GM12872 (cell line): Measurements from ENCODE around the gene TRMT11.

Experiments used
- TF ChIP-seq, protein P1 (sequence below): IDR thresholded peaks from 3 replicates; pipeline ENCODE4 v1.5.1; 2011; ENCODE audit warnings: low read depth, mild to moderate bottlenecking, low read length, moderate library complexity; ENCODE audit not compliant: insufficient read depth

The TRMT11 gene

DNA sequence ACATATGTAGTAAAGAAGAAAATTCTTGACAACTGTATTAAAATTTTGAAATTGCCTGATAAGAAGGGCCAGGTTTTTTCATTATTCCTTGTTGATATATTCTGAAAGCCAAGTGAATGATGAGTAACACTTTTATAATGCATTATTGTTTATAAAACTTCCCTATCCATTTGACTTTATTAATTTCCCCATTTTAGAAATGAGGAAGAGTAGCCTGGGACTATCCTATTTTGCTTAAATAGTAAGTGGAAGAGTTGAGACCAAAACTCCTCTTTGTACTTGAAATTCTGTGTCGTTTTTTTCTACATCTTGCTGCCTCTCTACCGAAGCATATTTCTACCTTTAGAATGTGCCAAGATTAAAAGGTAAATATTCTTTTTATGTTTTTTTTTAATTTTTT lies 39.7 kb downstream of the TRMT11 start:
- TF ChIP-seq, protein P1, sequence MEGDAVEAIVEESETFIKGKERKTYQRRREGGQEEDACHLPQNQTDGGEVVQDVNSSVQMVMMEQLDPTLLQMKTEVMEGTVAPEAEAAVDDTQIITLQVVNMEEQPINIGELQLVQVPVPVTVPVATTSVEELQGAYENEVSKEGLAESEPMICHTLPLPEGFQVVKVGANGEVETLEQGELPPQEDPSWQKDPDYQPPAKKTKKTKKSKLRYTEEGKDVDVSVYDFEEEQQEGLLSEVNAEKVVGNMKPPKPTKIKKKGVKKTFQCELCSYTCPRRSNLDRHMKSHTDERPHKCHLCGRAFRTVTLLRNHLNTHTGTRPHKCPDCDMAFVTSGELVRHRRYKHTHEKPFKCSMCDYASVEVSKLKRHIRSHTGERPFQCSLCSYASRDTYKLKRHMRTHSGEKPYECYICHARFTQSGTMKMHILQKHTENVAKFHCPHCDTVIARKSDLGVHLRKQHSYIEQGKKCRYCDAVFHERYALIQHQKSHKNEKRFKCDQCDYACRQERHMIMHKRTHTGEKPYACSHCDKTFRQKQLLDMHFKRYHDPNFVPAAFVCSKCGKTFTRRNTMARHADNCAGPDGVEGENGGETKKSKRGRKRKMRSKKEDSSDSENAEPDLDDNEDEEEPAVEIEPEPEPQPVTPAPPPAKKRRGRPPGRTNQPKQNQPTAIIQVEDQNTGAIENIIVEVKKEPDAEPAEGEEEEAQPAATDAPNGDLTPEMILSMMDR = no peak

DNA sequence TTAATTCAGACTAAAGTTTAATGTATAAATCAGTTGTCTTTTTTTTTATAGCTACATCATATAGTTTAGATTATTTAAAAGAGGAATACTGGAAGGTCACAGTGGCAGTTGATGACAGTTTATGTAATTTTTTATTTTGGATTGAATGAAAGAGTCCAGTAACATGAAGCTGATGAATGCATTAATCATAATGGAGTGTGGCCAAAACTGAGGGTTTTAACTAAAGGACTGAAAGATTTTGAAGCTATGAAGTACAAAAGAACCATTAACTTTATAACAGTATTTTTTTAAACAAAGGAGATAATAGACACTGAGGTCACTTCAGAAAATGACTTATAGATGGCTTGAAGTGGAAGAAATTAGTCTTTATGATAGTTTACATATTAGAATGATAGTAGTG lies 41.3 kb downstream of the TRMT11 start:
- TF ChIP-seq, protein P1 = no peak

DNA sequence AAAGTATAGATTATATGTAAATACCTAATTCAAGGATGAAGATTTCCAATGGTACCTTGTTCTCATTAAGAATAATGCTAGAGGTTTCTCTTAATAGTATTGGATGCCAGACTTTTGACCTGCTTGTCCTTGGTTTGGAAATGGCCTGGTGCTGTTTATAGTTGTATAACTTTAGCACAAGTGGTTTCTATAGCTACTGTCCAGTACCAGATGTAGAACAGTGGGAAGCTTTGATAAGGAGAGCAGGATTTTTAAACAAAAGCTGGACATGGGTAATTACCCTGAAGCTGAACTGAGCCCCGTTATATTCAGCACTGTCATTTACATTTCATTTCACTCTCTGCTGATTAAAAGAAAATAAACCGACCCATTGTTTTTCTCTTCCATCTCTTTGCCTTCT lies 43.7 kb downstream of the TRMT11 start:
- TF ChIP-seq, protein P1 = no peak

DNA sequence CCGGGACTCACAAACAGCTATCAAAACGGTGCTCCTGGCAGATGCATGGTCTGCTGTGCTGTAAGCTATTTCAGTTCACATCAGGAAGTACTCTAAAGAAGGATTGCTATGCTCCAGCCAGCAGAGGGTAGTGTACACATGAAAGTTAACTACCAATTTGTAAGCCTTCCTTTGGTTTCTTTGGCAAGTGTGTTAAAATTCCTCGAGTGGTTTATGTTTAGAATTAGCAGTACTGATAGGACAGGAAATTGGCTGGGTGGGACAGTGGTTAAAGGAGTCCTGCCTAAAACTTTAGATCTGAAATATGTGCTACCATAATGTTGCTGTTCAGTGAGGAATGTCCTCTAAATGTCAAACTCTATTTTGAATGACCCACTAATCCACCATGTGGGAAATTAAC lies 47.4 kb downstream of the TRMT11 start:
- TF ChIP-seq, protein P1 = peak; percentile 37

DNA sequence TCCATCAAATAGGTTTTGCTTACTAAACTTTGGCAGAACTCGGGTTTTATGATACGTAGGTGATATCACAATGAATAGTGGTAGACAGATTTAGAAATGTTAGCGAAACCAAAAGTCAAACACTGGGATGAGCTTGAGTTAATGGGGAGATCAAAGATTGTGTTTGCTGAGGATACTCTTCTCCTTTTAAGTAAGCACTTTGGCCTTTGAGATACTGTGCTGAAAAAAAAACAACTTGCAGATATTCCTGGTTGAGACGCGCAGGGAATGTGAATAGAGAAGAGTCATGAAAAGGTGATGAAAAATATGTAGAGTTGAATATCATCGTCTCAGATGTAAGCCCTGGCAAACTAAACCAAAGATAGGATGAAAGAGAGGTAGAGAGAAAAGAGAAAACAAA lies 48.3 kb downstream of the TRMT11 start:
- TF ChIP-seq, protein P1 = no peak

DNA sequence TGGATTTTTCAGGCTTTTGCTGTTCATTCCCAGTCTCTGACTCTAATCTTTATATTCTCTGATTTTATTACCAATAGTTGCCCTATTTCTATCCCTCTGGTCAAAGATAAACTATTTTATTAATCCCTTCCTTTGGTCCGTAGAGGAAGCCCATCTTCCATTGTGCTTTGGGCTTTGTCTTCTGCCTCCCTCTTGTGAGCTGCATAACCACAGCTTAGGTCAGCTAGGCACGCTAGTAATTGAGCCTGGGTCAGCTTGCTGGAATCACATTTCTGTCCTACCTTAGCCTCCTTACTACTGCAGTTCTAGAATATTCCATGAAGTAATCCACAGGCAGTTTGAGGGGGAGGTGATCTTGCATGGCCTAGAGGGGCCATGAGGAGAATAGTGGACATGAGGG lies 49.4 kb downstream of the TRMT11 start:
- TF ChIP-seq, protein P1 = no peak

DNA sequence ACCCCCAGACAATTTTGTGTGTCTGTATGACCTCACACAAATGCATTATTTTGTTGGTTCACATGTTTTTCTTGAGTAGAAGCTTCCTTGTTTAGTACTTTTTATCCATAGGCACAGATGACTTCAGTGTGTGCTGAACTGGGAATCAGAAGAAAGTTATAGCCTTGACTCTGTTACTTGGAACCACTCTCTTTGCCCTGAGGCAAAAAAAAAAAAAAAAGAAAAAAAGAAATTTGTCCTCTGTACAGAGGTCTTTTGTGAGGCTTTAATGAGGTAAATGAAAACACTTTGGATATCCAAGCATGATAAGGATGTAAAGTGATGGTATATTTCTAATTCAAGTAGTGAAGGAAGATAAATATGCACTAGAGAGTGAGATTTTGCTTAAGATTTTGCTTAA lies 51.9 kb downstream of the TRMT11 start:
- TF ChIP-seq, protein P1 = no peak

DNA sequence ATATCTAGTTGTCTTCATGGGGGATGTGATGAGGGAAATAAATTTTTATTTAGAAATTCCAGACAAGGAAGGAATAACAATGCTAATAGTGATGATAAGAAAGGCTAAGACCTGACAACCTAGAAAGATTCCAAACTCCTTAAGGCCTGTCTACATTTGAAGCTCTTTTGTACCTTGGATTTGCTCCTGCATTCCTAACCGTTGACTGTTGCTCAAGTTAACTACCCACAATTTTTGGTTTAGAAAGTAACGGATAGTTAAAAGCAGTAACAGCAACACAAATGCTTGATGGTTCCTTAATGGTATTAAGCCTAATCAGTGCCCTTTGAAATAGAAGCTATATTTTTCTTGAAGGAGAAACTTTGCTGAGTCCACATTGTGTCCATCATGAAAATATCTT lies 52.9 kb downstream of the TRMT11 start:
- TF ChIP-seq, protein P1 = no peak
